Esophagus muscularis mucosa (tissue), 3 donors: ENCODE data around the gene TNFSF12.

Experiments used
- CTCF ChIP-seq, 3 experiments: fragments of 200-600 bp in 2 of 3; fragments of 450-650 bp in 1 of 3; sonication (generic) in 2 of 3; IDR thresholded peaks; one replicate each; pipeline ENCODE4 v1.5.1; 2017 to 2019; ENCODE audit warnings: antibody characterized with exemption in 3 of 3, mild to moderate bottlenecking in 2 of 3, moderate library complexity in 1 of 3
- POLR2A ChIP-seq: fragments of 450-650 bp; IDR thresholded peaks from one replicate; pipeline ENCODE4 v1.6.1; 2017; ENCODE audit warnings: antibody characterized with exemption, moderate library complexity, mild to moderate bottlenecking, low read depth

GRCh38 chr17:7557775-7558543 lies 9.1 kb downstream of the TNFSF12 start:
- TF ChIP-seq CTCF (IDR thresholded peaks at IDR 0.05) (no peak), POLR2A (no peak)
